IPS-NIHi7 (cell line): ENCODE measurements around the gene BCDIN3D.
A peak's percentile ranks its signal among the peaks of the same experiment; 100 is the strongest.
"Not testable (repeated sequence)": the region's sequence is repeated elsewhere in the genome, so short reads cannot be mapped to it uniquely, and the experiment has no call there.

Source experiments
- DNase-seq: peaks from one replicate; pipeline ENCODE4 v3.0.0; 2012; ENCODE audit warnings: mixed read lengths; ENCODE audit errors: extremely low spot score

The BCDIN3D gene

GRCh38 chr12:49877066-49877465 is 34.2 kb upstream of the BCDIN3D start:
- DNase-seq: no peak

- no peak for DNase-seq
These were observed 33.2 kb upstream of the BCDIN3D start for GRCh38 chr12:49876070-49876469.

- DNase-seq: no peak
These were observed 32.3 kb upstream of the BCDIN3D start for GRCh38 chr12:49875115-49875720.

- no peak for DNase-seq
These were observed 31.4 kb upstream of the BCDIN3D start for GRCh38 chr12:49874142-49874897.

- DNase-seq: no peak
These were observed 30.5 kb upstream of the BCDIN3D start for GRCh38 chr12:49873361-49873934.

GRCh38 chr12:49872781-49873181 is 29.9 kb upstream of the BCDIN3D start:
- DNase-seq: no peak

GRCh38 chr12:49872381-49872780 is 29.5 kb upstream of the BCDIN3D start:
- no peak for DNase-seq

GRCh38 chr12:49871811-49872251 is 28.9 kb upstream of the BCDIN3D start:
- not testable (repeated sequence) for DNase-seq

GRCh38 chr12:49871263-49871561 is 28.3 kb upstream of the BCDIN3D start:
- DNase-seq: no peak

- DNase-seq: no peak
These were observed 27.8 kb upstream of the BCDIN3D start for GRCh38 chr12:49870501-49871262.

- no peak for DNase-seq
These were observed 27.1 kb upstream of the BCDIN3D start for GRCh38 chr12:49869816-49870500.

GRCh38 chr12:49868952-49869815 is 26.3 kb upstream of the BCDIN3D start:
- peak; percentile 39 for DNase-seq

- no peak for DNase-seq
These were observed 25.5 kb upstream of the BCDIN3D start for GRCh38 chr12:49868449-49868848.

GRCh38 chr12:49867570-49868341 is 24.9 kb upstream of the BCDIN3D start:
- DNase-seq: peak; percentile 9

GRCh38 chr12:49866859-49867569 is 24.1 kb upstream of the BCDIN3D start:
- DNase-seq: peak; percentile 97

- no peak for DNase-seq
These were observed 22.9 kb upstream of the BCDIN3D start for GRCh38 chr12:49865782-49866135.

GRCh38 chr12:49865109-49865781 is 22.3 kb upstream of the BCDIN3D start:
- DNase-seq: no peak

GRCh38 chr12:49864798-49865090 is 21.8 kb upstream of the BCDIN3D start:
- no peak for DNase-seq
